ENCODE data around the gene HACD2. TPM values are rescaled to one million over a fixed set of nuclear protein-coding genes. Genes with fewer than 3 reads are reported as not detected.
"Not testable (repeated sequence)": the region's sequence is repeated elsewhere in the genome, so short reads cannot be mapped to it uniquely, and the experiment has no call there.

Gene HACD2
- total and polyA plus RNA-seq, 12 donors = 6.8 to 14.1 (median 10.6) TPM

DNA sequence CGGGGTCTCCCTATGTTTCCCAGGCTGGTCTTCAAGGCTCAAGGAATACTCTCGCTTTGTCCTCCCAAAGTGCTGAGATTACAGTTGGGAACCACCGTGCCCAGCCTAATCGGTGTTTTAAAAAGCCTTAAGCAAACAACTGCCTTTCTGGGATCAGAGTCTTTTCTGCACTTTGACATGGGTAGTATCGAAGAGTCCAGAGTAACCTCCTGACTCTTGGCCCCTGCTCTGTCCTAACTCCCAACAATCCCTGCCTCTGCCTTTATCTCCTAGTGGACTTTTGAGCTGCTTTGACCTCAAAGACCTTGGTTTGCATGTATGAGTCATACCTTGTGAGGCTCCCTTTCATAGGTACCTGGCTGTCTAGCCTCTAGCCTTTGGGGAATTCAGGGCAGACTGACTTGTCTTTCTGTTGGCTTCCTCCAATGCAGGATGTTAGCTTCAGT is 21.0 kb upstream of the HACD2 start:
- WGBS, 2 donors = 92 to 95% methylated on average over 5 of the region's 5 CpGs
- TF ChIP-seq, protein P1, sequence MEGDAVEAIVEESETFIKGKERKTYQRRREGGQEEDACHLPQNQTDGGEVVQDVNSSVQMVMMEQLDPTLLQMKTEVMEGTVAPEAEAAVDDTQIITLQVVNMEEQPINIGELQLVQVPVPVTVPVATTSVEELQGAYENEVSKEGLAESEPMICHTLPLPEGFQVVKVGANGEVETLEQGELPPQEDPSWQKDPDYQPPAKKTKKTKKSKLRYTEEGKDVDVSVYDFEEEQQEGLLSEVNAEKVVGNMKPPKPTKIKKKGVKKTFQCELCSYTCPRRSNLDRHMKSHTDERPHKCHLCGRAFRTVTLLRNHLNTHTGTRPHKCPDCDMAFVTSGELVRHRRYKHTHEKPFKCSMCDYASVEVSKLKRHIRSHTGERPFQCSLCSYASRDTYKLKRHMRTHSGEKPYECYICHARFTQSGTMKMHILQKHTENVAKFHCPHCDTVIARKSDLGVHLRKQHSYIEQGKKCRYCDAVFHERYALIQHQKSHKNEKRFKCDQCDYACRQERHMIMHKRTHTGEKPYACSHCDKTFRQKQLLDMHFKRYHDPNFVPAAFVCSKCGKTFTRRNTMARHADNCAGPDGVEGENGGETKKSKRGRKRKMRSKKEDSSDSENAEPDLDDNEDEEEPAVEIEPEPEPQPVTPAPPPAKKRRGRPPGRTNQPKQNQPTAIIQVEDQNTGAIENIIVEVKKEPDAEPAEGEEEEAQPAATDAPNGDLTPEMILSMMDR (IDR thresholded peaks at IDR 0.05) = no peak
- Histone ChIP-seq H3K27me3 (no peaks in the 10 kb centered on the region), H3K27ac (no peak overlapping the region), H3K4me3 (no peak overlapping the region), H3K36me3 (peaks cover 0 to 5% (median 0%) of the 10 kb centered on the region in 9 donors), H3K9me3 (no peaks in the 10 kb centered on the region), H3K4me1 (peaks cover 0 to 14% (median 0%) of the 10 kb centered on the region in 9 donors)
- intact Hi-C loops (cut with DNase I) = no loop called here
- DNase-seq (no peak), ATAC-seq (no peak)

DNA sequence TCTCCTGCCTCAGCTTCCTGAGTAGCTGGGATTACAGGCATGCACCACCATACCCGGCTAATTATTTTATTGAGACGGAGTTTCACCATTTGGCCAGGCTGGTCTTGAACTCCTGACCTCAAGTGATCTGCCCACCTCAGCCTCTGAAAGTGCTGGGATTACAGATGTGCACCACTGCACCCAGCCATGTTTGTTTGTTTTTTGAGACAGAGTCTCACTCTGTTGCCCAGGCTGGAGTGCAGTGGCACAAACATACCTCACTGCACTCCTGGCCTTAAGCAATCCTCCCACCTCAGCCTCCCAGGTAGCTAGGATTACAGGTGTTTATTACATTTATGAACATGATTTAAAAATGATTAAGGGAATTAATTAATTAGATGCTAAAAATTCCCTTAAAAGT is 18.3 kb upstream of the HACD2 start:
- H3K36me3 ChIP-seq; ATAC-seq; intact Hi-C loops (cut with DNase I): not testable (repeated sequence)

DNA sequence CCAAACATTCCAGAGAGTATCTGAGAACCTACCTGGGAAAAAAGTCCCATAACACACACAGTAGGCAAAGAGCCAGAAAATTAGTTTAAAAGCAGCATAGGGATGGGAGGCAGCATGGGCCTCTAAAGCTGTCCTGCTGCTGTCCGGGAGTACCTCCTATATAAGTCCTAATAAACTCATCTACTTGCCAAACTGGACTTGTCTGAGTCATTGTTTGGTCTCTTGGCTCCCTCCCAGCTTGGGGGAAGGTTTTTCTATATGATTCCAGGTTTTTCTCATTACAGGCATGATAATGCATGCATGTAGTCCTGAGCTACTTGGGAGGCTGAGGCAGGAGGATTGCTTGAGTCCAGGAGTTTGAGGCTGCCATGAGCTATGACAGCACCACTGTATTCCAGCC is 17.5 kb upstream of the HACD2 start:
- Histone ChIP-seq H3K27me3 (no peaks in the 10 kb centered on the region), H3K9me3 (no peaks in the 10 kb centered on the region), H3K27ac (no peak overlapping the region), H3K36me3 (peaks cover 0 to 5% (median 0%) of the 10 kb centered on the region in 9 donors), H3K4me3 (no peak overlapping the region), H3K4me1 (no peaks in the 10 kb centered on the region)
- TF ChIP-seq, protein P1 (IDR thresholded peaks at IDR 0.05) = no peak
- 79 to 94% methylated on average over 1 of the region's 1 CpG for WGBS, 2 donors
- intact Hi-C loops (cut with DNase I) = no loop called here
- no peak for ATAC-seq
- DNase-seq = no peak

More for the DNA sequence above, 18.3 kb upstream of the HACD2 start:
- DNase-seq, H3K27ac ChIP-seq, H3K9me3 ChIP-seq, H3K4me1 ChIP-seq, H3K4me3 ChIP-seq, H3K27me3 ChIP-seq: not testable (repeated sequence)
- WGBS, 2 donors = 85 to 99% methylated on average over 2 of the region's 2 CpGs

DNA sequence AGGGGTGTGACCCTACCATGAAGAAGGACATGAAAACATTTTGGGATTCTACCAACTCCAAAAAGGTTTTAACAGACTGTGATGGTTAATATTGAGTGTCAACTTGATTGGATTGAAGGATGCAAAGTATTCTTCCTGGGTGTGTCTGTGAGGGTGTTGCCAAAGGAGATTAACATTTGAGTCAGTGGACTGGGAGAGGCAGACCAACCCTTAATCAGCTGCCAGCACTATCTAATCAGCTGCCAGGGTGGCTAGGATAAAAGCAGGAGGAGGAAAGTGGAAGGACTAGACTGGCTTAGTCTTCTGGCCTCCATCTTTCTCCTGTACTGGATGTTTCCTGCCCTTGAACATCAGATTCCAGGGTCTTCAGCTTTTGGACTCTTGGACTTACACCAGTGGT is 16.0 kb upstream of the HACD2 start:
- H3K4me3 ChIP-seq; ATAC-seq; H3K27me3 ChIP-seq; H3K4me1 ChIP-seq; H3K9me3 ChIP-seq; intact Hi-C loops (cut with DNase I); DNase-seq; H3K27ac ChIP-seq; H3K36me3 ChIP-seq: not testable (repeated sequence)

DNA sequence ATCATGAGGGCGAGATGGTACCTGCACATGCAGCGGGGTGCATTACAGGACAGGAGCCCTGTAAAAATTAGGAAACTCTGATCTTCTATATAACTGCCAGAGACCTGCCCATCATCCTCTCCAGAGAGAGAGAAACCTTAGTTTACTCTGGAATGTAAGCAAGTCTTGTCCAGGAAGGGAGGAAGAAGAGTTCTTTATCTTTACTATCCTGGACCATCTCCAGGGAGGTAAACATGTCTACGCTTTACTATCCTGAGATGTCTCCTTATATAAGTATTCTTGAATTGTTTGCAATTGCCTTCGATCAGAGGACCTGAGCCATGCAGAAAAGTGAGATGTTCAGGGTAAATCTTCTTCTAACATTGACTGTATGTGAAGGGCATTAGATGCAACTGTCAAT is 12.7 kb upstream of the HACD2 start:
- Histone ChIP-seq H3K4me3 (no peak overlapping the region), H3K9me3 (no peaks in the 10 kb centered on the region), H3K27me3 (no peaks in the 10 kb centered on the region), H3K27ac (no peak overlapping the region), H3K4me1 (peaks cover 0 to 5% (median 0%) of the 10 kb centered on the region in 9 donors), H3K36me3 (peaks cover 0 to 3% (median 0%) of the 10 kb centered on the region in 9 donors)
- intact Hi-C loops (cut with DNase I) = no loop called here
- no peak for DNase-seq
- TF ChIP-seq, protein P1 (IDR thresholded peaks at IDR 0.05) = no peak
- no peak for ATAC-seq
- 94 to 95% methylated on average over 4 of the region's 4 CpGs for WGBS, 2 donors
